Tibial nerve (tissue), 4 donors: ENCODE results near the gene FAM107B. TPM values are rescaled to one million over a fixed set of nuclear protein-coding genes. Genes with fewer than 3 reads are reported as not detected.

ENCODE experiments used
- DNase-seq, 2 donors: peaks; one replicate each; pipeline ENCODE4 v3.0.0-alpha.2; 2019; ENCODE audit warnings: low spot score in 2 of 2
- H3K27ac ChIP-seq, 4 donors: fragments of 200-600 bp; sonication (generic) in 3 of 4; one replicate each; pipeline ENCODE4 v1.5.1; 2017 to 2019; ENCODE audit warnings: mild to moderate bottlenecking in 1 of 4
- H3K27me3 ChIP-seq, 2 donors: fragments of 200-600 bp; sonication (generic) in 1 of 2; one replicate each; pipeline versions ENCODE4 v1.5.1 to v1.6.0; 2017 to 2019
- H3K36me3 ChIP-seq, 3 donors: fragments of 200-600 bp; sonication (generic); one replicate each; pipeline ENCODE4 v1.5.1; 2018 to 2019
- H3K4me1 ChIP-seq, 4 donors: fragments of 200-600 bp; sonication (generic) in 3 of 4; one replicate each; pipeline ENCODE4 v1.5.1; 2017 to 2019
- H3K4me3 ChIP-seq, 4 donors: fragments of 200-600 bp; sonication (generic) in 3 of 4; one replicate each; pipeline ENCODE4 v1.5.1; 2017 to 2019; ENCODE audit warnings: mild to moderate bottlenecking in 1 of 4, moderate library complexity in 1 of 4
- H3K9me3 ChIP-seq, 4 donors: fragments of 200-600 bp; sonication (generic) in 3 of 4; one replicate each; pipeline ENCODE4 v1.5.1; 2017 to 2019
- EP300 ChIP-seq, 2 donors: sonication (generic); formaldehyde crosslinking; IDR thresholded peaks; one replicate each; pipeline ENCODE4 v1.6.1; 2017; ENCODE audit warnings: antibody characterized with exemption in 2 of 2, mild to moderate bottlenecking in 1 of 2
- POLR2A ChIP-seq, 2 donors: fragments of 450-650 bp; IDR thresholded peaks; one replicate each; pipeline ENCODE4 v1.6.1; 2017; ENCODE audit warnings: antibody characterized with exemption in 2 of 2, mild to moderate bottlenecking in 2 of 2, moderate library complexity in 2 of 2
- WGBS, 2 donors: methylation state at CpG; one replicate each; pipeline ENCODE4 v1.1.5; 2018; 5-methylcytosine and 5-hydroxymethylcytosine counted together
- total RNA-seq, 4 donors: library from RNA; depleted of rRNA; stranded (reverse); fragments of >200 nt; gene quantifications; one replicate each; pipeline ENCODE4 v1.1.0, GENCODE V29; 2016
- TF ChIP-seq, protein P1 (sequence below), 5 experiments: fragments of 200-600 bp in 3 of 5; fragments of 450-650 bp in 2 of 5; sonication (generic) in 3 of 5; IDR thresholded peaks; one replicate each; pipeline ENCODE4 v1.5.1; 2016 to 2019; ENCODE audit warnings: antibody characterized with exemption in 5 of 5, mild to moderate bottlenecking in 3 of 5, moderate library complexity in 2 of 5

FAM107B gene
- total RNA-seq, 4 donors from 2014 or later: 9.8 to 26.7 (median 16.9) TPM

DNA sequence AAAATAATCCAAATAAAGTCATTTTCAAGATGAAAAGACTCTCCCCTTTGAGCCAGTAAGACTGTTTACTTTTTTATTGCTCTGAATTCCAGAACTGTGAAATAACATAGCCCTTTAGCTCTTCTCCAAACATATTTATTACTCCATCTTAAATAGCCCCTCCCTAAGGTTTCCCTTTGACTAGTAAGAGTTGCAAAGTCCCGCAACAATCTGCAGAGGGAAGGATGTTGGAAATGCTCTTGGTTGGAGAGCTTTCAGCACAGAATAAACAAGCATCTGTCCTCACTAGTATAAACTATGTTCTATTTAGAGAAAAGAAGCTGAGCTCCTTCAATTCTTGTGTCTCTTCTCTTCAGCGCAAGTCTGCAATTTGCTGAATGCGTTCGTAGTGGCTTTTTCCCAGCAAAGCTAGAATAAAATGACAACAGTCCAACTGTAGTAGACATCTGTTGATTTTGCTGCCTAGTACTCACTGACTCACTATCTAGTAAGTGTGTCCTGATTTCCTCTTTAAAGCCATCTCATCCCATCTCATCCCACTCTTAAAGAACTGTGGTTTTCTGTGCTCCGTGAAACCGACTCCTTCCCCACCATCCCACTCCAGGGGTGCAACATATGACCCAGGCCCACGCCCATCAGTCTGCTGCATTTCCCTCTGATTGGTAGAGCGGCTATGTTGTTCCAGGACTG lies 104.0 kb downstream of the FAM107B start:
- H3K4me3 ChIP-seq: no peak overlapping the region
- TF ChIP-seq EP300 (IDR thresholded peaks at IDR 0.05) (no peak), POLR2A (IDR thresholded peaks at IDR 0.05) (no peak)
- TF ChIP-seq, protein P1, sequence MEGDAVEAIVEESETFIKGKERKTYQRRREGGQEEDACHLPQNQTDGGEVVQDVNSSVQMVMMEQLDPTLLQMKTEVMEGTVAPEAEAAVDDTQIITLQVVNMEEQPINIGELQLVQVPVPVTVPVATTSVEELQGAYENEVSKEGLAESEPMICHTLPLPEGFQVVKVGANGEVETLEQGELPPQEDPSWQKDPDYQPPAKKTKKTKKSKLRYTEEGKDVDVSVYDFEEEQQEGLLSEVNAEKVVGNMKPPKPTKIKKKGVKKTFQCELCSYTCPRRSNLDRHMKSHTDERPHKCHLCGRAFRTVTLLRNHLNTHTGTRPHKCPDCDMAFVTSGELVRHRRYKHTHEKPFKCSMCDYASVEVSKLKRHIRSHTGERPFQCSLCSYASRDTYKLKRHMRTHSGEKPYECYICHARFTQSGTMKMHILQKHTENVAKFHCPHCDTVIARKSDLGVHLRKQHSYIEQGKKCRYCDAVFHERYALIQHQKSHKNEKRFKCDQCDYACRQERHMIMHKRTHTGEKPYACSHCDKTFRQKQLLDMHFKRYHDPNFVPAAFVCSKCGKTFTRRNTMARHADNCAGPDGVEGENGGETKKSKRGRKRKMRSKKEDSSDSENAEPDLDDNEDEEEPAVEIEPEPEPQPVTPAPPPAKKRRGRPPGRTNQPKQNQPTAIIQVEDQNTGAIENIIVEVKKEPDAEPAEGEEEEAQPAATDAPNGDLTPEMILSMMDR (IDR thresholded peaks at IDR 0.05): no peak
- no peak for DNase-seq
- peak overlapping the region in 2 of 4 donors; percentile 30 to 56 for H3K27ac ChIP-seq
- H3K9me3 ChIP-seq: no peaks in the 10 kb centered on the region
- 46 to 52% methylated on average over 8 of the region's 8 CpGs for WGBS, 2 donors
- no peaks in the 10 kb centered on the region for H3K36me3 ChIP-seq
- H3K4me1 ChIP-seq: peaks cover 0 to 14% (median 0%) of the 10 kb centered on the region in 4 donors
- no peaks in the 10 kb centered on the region for H3K27me3 ChIP-seq

DNA sequence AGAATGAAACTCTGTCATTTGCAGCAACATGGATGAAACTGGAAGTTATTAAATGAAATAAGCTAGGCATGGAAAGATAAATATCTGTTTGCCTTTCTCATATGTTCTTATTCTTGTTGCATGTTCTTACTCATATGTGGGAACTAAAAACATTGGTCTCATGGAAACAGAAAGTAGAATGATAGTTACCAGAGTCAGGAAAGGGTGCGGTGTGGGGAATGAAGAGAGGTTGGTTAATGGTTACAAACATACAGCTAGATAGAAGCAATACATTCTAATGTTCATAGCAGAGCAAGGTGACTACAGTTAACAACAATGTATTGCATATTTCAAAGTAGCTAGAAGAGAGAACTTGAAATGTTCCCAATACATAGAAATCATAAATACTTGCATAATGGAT lies 105.1 kb downstream of the FAM107B start:
- H3K4me3 ChIP-seq: no peak overlapping the region
- H3K27ac ChIP-seq: no peak overlapping the region
- DNase-seq: no peak
- WGBS, 2 donors: 93 to 100% methylated on average over 1 of the region's 1 CpG
- peaks cover 0 to 14% (median 0%) of the 10 kb centered on the region in 4 donors for H3K4me1 ChIP-seq
- TF ChIP-seq, protein P1 (IDR thresholded peaks at IDR 0.05): no peak
- no peak for TF ChIP-seq POLR2A (IDR thresholded peaks at IDR 0.05)
- TF ChIP-seq EP300 (IDR thresholded peaks at IDR 0.05): no peak
- H3K27me3 ChIP-seq: no peaks in the 10 kb centered on the region
- no peaks in the 10 kb centered on the region for H3K9me3 ChIP-seq
- no peaks in the 10 kb centered on the region for H3K36me3 ChIP-seq

DNA sequence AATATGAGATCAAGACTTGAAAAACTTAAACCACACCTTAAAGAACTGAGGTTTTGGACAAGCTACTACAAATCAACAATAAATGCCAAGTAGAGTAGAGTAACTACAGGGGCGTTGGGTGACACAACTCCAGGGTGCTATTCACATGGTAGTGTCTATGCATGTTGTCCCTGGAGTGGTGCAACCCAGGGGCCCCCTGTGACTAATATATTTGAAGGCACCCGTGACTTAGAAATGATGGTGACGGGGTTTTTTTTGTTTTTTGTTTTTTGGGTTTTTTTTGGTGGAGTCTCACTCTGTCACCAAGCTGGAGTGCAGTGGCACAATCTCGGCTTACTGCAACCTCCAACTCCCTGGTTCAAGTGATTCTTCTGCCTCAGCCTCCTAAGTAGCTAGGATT lies 106.9 kb downstream of the FAM107B start:
- WGBS, 2 donors: 94 to 95% methylated on average over 4 of the region's 4 CpGs
- DNase-seq: no peak
- no peaks in the 10 kb centered on the region for H3K27me3 ChIP-seq
- TF ChIP-seq EP300 (IDR thresholded peaks at IDR 0.05) (no peak), POLR2A (IDR thresholded peaks at IDR 0.05) (no peak)
- TF ChIP-seq, protein P1 (IDR thresholded peaks at IDR 0.05): no peak
- no peak overlapping the region for H3K27ac ChIP-seq
- no peaks in the 10 kb centered on the region for H3K9me3 ChIP-seq
- H3K36me3 ChIP-seq: no peaks in the 10 kb centered on the region
- peaks cover 0 to 14% (median 0%) of the 10 kb centered on the region in 4 donors for H3K4me1 ChIP-seq
- no peak overlapping the region for H3K4me3 ChIP-seq

DNA sequence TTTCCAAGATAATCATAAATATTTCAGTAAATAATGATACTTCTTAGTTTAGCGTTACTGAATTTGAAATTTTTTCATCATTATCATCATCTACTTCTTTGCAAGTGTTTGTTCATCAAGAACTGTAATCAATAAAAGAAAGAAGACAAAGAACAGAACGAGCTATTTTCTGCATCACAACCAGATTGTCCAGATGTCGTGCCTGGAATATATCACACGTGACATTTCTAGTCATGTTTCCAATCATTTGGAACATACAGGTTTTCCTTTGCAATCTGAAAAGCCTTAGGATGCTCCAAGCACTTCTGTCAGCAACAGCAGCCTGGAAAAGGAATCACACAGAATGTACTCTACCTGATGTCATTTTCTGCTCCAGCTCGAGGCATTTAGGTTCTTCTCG lies 107.4 kb downstream of the FAM107B start:
- DNase-seq: no peak
- TF ChIP-seq POLR2A (IDR thresholded peaks at IDR 0.05): no peak
- H3K4me3 ChIP-seq: no peak overlapping the region
- peaks cover 0 to 14% (median 0%) of the 10 kb centered on the region in 4 donors for H3K4me1 ChIP-seq
- H3K9me3 ChIP-seq: no peaks in the 10 kb centered on the region
- WGBS, 2 donors: 82 to 84% methylated on average over 6 of the region's 6 CpGs
- H3K27ac ChIP-seq: no peak overlapping the region
- no peaks in the 10 kb centered on the region for H3K27me3 ChIP-seq
- no peaks in the 10 kb centered on the region for H3K36me3 ChIP-seq

DNA sequence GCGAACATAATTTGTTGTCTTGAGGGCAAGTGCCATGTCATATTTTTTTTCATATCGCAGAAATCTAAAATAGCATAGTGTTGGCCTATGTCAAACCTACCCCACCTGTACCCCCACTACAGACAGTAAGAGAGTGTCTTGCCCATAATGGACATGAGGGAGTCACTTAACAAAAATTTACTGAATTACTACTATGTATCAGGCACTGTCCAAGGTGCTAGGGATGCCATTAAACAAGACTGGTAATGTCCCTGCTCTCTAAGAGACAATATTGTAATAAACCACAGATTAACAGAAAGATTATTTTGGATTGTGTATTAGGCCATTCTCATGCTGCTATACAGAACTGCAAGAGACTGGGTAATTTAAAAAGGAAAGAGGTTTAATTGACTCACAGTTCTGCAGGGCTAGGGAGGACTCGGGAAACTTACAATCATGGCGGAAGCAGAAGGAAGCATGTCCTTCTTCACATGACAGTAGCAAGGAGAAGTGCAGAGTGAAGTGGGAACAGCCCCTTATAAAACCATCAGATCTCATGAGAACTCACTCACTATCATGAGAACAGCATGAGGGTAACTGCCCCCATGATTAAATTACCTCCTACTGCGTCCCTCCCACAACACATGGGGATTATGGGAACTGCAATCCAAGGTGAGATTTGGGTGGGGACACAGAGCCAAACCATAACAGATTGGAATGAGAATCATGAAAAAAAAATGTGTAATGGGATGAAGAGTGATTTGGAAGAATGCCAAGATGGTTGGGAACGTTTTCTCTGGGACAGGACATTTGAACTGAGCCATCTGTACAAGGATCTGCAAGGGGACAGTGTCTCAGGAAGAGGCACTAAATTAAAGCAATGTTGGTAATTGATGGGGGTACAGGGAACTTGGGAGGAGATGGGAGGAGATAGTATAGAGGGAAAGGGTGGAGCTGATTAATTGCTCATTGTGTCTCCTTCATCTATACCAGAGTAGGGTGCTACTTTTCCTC lies 108.5 kb downstream of the FAM107B start:
- DNase-seq: no peak
- H3K36me3 ChIP-seq: no peaks in the 10 kb centered on the region
- H3K9me3 ChIP-seq: no peaks in the 10 kb centered on the region
- no peak overlapping the region for H3K27ac ChIP-seq
- peaks cover 0 to 13% (median 0%) of the 10 kb centered on the region in 4 donors for H3K4me1 ChIP-seq
- no peaks in the 10 kb centered on the region for H3K27me3 ChIP-seq
- WGBS, 2 donors: 83 to 86% methylated on average over 6 of the region's 6 CpGs
- H3K4me3 ChIP-seq: no peak overlapping the region
- TF ChIP-seq POLR2A (IDR thresholded peaks at IDR 0.05) (no peak), EP300 (IDR thresholded peaks at IDR 0.05) (no peak)
- TF ChIP-seq, protein P1 (IDR thresholded peaks at IDR 0.05): no peak
